Stimulated activated CD8-positive, alpha-beta memory T cell treated with anti-CD3 and anti-CD28 coated beads, Interleukin-2, amount 100 ng/mL, for 1 hour (primary cell): Measurements from ENCODE around the gene ADCY2.

Experiments
- DNase-seq, 2 donors: peaks; one replicate each; pipeline ENCODE4 v3.0.0-alpha.2; 2020; ENCODE audit warnings: low read depth in 2 of 2

The ADCY2 gene

DNA sequence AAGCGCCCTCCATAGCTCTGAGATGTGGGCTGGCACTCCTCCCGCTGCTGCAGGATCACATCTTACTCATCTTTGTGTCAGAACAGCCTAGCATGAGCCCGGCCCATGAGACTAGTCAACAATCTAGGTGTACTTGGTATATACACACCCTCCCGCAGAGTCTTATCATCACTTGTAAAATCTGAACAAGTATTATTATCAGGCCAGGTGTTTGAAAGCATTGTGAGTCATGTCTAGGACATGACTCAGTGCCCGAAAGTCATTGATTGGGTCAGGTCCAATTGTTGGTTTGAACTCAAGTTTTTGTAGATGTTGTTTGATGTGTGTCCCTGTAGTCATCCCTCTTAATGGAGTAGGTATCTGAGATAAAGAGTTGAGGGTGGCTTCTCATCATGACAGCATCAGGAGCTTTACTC is 346.3 kb downstream of the ADCY2 start:
- no peak for DNase-seq

DNA sequence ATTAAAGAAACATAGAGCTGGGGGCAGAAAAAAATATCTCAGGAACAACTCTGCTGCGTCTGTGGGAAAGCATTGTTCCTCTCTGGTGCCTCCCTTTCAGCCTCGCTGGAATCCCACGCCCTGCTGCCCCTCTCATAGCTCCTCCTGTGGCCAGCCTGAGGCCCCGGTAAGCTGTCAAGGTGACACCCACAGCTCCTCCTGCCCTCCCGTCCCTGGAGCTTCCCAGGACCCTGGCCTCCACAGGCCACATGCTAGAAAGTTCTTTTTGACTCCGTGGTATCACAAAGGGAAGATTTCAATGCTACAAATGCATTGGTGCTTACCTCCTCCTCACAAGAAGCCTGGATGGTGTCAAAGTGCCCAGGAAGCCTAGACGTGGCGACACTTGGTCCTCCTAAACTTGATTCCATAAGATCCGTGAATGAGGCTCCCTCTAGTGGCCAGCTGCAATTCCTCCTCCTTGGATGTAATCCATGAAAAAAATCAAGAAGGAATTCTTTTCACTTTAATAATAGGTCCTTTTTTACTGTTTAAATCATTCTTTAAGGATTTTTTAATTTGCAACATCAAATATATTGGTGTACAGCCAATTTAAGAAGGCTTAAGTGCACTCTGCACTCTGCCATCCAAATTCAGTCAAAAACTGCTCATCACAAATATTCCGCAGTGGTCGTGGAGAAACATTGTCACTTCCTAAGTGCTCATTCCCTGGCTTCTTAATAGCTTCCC is 350.1 kb downstream of the ADCY2 start:
- no peak for DNase-seq

DNA sequence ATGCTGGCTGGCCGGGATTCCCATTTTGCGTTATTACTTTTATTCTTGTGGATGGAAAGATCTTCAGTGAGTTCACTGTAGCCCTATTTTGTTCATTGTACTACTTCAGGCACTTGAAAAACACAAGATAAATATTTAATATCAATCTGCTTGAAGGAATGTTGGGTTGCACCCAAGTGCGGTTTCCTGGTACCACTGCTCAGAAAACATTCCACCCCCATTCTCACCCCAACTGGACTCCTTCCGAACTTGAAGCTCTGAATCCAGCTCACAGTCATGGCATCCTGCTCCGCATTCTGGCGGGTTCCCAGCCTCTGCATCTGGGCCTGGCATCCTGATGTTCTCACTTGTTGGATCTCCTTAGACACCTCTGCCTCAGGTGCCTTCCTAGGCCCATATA is 351.8 kb downstream of the ADCY2 start:
- no peak for DNase-seq

DNA sequence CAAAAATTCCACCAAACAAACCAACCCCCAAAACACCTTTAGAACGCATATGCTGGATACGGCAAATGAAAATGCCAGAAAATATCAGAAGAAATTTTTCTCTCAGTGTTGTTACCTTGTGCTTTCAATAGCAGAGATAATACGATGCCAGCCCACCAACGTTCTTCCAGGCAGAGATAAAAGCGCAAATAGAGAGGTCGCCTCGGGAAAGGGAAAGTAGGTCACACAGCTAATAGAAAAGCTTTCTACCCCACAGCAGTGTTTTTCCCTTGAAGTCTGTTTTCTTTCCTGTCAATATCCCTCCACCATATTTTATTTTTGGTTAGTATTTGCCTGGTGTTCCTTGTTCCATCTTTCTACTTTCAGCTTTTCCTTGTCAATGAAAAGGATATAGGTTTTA is 353.7 kb downstream of the ADCY2 start:
- no peak for DNase-seq

DNA sequence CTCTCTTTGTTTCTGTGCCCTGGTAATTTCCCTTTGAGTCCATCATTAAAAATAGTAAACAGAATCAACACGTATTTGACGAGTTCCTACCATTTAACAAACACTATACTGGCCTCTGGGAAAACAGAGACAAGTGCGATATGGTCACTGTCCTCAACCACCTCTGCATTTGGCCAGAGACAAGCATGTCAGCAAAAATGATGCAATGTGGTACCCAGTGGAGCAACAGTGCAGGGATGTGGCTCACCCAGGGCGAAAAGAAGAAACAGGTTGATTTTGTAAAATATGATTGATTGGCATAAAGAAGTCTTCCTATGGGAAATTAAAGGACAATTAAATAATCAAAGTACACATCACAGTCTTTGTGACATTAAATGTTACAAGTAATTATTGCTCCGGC is 355.9 kb downstream of the ADCY2 start:
- no peak for DNase-seq

DNA sequence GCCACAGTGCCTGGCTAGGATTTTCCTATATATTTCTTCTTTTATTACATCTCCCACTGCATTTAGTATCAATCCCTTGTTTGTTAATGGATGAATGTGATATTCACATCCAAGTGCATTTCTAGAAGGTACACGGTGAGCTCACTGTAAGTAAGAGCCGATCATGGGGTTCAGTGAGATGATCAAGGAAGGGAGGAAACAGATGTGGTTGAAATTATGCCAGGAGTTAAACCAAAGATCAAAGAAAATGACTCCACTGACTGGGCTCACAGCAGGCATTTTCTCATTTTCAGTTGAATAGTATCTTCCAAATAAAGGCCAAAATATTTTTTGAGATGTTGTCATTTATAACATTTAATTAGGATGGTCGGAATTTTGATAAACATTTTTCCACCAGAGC is 357.2 kb downstream of the ADCY2 start:
- DNase-seq: no peak

DNA sequence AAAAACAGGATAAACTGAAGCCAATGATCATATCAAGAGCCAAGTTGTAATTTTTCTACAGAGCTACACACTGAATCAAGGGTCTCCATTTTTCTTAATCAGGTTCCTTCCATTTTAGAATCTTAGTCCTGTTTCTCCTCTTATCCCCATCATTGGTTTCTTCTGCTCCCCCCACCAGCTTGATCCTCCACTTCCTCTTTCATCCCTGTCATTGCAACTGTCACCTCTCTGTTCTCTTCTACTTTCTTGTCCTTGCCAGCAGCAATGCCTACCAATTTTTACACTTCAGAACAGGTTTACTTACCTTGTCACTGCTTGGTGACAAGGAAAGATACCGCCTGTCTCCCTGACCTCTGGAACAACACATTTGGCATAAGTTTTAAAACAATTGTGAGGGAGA is 357.7 kb downstream of the ADCY2 start:
- no peak for DNase-seq

DNA sequence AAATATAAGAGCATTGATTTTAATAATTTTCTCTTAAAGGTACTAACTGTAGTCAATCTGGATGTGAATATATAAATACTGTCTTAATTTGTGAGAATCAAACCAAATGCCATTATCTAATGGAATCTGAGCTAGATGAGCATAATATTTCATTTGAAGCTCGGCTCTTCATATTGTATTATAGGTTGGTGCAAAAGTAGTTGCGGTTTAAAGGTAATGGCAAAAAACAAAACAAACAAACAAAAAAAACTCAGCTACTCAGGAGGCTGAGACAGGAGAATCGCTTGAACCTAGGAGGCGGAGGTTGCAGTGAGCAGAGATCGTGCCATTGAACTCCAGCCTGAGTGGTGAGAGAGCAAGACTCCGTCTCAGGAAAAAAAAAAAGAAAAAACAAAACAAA is 358.6 kb downstream of the ADCY2 start:
- DNase-seq: no peak

DNA sequence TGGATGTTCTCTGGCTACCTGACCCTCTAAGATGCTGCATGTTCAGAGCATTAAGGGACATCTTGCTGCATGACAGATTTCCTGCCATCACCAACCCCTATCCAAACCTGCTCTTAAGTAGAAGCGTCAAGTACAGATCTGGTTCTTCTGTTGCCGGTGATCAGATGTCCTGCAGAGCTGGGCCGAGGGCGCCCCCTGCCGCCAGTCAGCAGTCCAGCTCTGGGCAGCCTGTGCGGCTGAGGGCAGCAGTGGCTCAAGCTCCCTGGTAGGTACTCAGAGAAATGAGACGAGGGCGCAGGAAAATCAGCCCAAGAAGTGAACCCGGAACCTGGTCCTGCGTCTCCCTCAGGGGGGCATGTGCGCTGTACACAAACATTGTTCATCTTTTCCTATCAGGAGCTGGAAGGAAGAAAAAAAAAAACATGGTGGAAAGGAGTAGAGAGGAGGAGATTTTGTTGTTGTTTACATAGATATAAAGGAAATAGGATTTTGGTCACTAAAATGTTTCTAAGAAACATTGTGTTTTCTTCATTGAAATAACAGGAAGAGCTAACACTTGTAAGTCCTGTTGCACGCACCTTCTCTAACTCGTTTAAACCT is 359.2 kb downstream of the ADCY2 start:
- no peak for DNase-seq

DNA sequence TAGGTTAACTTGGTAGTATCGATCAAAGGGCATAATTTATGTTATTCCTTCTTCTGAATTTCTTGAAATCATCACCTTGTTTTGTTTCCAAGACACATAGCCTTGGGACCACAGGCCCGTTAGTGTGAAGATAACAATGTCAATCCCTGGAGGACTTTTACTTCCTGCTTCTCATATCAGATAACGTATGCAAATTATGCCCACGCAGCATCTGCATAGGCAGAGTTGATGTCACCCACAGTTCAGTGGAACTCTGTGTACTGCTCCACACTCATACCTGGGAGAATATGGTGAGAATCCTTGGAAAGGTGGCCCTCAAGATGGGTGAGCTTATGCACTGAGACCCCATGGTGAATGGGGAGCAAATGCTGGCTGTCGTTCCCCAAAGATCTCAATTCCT is 360.0 kb downstream of the ADCY2 start:
- no peak for DNase-seq

DNA sequence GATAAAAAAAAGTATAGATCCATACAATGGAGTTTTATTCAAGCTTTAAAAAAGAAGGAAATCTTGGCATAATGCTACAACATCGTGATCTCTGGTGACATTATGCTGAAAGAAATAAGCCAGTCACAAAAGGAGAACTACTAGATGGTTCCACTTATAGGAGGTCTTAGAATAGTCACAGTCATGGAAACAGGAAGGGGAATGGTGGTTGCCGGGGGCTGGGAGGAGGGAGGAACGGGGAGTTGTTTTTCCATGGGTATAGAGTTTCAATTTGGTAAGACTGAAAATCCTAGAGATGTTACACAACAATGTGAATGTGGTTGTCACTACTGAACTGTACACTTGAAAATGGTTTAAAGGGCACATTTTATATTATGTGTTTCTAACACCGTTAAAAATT is 360.5 kb downstream of the ADCY2 start:
- DNase-seq: no peak

DNA sequence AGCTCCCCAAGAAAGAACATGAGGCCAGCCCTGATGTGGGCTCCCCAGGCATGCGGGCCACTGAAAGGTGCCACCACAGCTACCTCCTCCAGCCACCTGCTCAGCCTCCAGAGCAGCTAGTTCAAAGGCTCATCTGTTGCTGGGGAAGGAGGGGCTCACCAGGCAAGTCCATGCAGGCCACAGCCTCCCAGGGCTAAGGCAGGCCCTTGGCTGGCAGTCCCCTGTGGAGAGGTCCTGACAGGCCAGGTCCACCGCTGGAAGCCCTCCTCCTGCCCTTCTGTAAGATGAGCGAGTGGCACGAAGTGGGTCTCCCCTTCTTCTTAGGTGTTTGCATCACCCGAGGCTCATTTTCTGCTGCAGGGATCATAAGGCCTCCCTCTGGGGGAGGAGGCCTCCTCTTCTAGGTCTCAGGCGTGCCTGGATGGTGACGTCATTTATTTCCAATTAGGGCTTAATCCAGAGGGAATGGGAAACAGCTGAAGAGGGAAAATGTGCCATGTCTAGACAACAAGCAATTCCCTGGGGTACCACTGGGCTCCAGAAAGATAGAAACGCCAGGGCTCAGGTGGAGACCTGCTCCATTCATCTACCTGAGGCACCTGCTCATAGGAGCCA is 363.4 kb downstream of the ADCY2 start:
- no peak for DNase-seq

DNA sequence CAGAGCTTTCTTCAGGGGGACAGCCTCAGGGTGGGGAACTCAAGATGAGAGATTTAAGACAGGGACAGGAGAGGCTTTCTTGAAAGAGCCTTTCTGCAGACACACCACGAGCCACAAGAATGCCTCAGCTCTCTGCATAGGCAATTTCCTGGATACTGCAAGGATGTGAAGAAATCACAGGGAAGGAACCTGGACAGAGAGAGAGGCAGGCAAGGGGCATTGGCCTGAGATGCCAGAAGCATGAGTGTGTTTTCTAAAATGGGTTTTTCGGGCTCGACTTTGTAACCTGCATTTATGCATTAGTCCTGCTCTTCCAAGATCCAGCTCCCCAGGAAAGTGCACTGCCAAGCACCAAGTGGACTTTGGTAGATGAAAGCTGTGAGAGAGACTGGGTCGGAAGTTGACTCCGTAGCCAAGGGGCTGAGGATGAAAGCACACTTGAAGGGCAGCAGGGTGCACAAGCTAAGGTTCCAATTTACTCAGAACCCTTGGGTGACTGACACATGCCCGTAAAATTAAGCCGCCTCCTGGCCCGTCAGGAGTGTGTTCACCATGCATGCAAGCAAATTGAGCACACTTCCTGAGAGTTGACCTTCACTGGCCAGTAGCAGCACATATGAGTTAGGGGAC is 364.1 kb downstream of the ADCY2 start:
- DNase-seq: no peak

DNA sequence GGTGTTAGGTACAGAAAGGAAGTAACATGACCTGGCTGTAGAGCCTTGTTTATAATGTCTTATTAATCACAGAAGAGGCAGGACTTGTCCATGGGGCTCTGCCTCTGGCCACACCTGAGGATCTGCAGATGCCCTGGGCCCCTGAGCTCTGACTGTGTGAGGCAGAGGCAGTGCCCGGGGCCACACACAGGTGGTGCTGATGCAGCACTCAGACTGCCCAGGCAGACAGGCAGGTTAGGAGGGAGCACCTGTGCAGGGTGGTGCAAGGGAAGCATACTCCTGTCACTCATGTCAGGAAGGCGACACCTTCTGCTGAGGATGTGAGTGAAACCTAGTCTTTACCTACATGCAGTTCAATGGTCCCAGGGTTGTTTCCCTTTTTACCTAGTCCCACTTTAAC is 366.3 kb downstream of the ADCY2 start:
- DNase-seq: no peak

DNA sequence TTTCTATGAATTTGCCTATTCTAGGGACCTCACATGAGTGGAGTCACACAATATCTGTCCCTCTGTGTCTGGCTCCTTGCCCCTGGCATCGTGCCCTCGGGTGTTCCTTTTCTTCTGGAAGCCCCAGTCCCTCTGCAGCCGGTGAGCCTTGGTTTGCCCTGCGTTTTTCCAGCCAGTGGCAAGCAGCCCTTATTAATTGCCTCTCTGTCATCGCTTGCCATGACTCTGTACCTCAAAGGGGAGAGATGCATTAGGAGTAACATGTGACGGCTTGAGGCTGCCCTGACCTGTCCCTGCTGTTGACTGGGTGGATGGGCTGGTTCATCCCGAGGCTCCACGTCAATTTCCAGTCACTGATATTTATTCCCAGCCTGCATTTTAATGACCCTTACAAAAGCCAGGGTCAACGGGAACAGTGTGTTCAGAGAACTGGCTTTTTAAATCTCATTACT is 367.7 kb downstream of the ADCY2 start:
- no peak for DNase-seq

DNA sequence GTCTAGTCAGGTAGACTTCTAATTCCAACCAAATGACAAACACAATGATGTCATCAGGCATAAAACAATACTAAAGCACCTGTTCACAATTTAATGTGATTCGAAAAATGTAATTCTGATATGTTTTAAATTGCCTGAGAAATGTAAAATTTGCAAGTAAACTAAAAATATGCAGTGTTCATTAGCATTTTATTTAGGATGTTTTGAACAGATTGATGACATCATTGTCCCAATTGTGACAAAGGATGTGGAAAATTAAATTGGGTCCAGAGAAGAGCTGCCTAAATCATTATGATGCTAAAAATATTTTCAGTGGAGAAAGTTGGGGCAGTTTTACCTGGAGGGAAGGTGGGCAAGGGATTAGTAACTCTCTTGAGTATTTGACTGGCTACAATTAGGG is 368.5 kb downstream of the ADCY2 start:
- no peak for DNase-seq

DNA sequence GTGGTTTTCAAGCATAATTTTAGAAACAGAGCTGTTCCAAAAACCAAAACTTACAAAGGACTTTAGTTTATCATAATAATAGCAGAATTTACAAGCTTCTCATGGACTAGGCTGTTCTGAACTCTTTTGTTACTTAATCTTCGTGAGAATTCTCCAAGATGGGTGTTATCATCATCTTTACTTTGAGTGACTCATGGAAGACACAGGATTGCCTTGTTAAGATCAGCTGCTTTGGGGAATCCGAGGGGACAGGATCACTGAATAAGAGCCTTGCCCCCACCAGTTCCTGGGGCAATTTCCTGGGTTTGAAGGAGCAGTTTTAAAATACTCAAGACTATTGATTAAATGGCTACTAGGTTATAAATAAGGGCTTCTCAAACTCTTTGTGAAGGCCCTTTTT is 374.5 kb downstream of the ADCY2 start:
- DNase-seq: no peak

DNA sequence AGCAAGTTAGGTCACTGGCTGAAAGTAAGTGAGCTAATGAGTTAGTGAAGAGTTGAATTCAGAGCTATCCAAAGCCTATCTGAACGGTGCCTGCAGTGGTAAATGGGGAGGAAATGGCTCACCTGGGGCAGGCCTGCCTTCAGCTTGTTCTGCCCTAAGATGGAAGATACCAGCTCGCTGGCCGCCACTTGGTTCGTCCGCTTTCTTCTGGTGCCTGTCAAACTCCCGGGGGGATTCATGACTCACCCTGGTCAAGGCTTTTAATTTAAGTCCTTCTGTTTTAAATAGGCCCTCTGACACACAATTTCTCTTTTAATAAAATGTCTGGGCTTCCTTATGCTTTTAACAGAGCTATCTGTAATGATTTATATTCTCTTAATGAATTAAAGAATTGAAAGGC is 376.2 kb downstream of the ADCY2 start:
- no peak for DNase-seq

DNA sequence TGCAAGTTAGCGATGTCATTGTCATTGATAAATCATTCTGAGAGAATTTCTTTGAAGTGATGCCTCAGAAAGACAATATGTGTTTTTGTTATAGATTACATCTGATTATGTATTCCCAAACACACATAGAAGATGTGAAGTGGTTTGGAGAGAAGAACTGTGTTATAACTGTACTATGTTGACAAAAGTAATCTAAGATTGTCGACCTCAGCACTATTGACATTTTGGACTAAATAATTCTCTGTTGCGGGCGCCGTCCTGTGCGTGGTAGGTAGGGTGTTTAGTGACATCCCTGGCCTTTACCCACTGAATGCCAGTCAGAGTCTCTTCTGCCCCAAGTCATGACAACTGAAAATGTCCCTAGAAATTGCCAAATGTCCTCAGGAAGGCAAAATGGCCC is 377.2 kb downstream of the ADCY2 start:
- DNase-seq: no peak

DNA sequence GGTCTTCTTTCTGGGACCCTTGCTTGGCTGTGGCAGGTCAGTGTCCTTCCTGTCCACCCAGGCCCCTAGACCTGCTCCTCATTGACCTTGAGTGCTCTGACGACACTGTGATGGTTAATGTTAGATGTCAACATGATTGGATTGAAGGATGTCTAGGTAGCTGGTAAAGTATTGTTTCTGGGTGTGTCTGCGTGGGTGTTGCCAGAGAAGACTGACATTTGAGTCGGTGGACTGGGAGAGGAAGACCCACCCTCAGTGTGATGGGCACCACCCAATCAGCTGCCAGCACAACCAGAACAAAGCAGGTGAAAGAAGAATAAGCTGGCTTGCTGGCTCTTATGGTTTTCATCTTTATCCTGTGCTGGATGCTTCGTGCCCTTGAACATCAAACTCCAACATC is 380.5 kb downstream of the ADCY2 start:
- DNase-seq: no peak

DNA sequence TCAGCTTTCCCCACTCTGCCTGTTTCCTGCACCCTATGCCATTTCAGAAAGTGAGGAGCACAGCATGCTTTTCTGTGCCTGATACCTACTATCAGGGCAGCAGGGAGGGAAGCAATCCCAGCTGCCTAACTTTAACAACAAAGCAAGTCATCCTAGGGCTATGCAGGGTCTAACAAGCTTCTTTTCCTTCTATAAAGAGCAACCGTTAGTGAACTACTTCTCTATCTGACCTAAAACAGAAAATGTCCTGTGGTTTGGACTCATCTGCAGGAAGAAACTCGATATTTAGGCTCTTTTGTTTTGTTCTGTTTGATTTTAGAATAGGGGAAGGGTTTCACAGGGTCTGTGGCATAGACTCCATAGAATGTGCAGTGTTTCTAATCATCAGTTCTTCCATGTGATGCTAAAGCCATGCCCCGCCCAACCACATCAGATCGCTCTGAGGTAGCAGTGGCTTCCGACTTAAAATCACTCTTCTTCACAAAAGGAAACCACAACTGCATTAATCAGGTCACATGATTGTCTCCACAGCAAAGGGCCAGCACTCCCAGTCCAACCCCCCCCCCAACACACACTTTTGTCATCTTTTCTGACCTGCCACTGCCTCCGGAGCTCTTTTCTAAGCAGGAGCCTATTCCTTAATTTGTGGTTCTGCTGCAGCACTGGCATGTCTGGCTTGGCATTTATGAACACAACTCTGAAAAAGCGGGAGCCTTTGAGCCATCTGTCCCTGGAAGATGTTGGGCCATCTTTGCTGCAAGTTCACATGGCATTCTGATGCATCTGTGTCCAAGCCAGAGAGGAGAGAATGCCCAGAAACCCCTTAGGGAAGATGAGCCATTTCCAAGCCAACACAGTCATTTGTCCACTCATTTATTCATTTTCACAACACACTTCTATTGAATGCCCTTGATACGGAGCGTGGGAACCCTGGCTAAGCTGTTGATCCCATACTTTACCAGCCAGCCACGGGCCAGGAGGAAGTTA is 383.4 kb downstream of the ADCY2 start:
- DNase-seq: no peak

DNA sequence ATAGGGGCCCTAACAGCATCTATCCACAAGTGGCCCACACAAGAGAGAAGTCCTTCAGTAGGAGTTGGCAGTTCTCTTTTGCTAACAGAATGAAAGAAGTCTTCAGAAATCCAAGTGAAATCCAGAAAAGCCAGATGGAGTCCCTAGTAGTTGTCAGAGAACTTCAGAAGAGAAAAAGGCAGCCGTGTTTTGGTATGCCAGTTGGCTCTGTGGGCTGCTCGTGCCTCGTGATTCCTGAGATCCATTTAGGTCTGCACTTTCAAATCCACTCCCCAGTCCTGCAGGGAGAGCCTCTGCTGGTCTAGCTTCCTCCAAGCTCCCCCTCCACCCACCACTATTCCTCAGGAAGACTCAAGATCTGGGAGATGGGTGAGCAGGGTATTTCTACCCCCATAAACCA is 386.0 kb downstream of the ADCY2 start:
- no peak for DNase-seq
